WI38 (cell line): ENCODE results near the gene COL23A1.
A peak's percentile ranks its signal among the peaks of the same experiment; 100 is the strongest.

Experiments used
- H3K4me3 ChIP-seq: 2 replicates; pipeline ENCODE4 v1.5.1; 2011; ENCODE audit warnings: low read depth, mild to moderate bottlenecking, control low read depth, low read length
- TF ChIP-seq, protein P1 (sequence below): IDR thresholded peaks from 2 replicates; pipeline ENCODE4 v1.5.1; 2012; ENCODE audit warnings: low read depth, mild to moderate bottlenecking, control low read depth, low read length

COL23A1 gene

DNA sequence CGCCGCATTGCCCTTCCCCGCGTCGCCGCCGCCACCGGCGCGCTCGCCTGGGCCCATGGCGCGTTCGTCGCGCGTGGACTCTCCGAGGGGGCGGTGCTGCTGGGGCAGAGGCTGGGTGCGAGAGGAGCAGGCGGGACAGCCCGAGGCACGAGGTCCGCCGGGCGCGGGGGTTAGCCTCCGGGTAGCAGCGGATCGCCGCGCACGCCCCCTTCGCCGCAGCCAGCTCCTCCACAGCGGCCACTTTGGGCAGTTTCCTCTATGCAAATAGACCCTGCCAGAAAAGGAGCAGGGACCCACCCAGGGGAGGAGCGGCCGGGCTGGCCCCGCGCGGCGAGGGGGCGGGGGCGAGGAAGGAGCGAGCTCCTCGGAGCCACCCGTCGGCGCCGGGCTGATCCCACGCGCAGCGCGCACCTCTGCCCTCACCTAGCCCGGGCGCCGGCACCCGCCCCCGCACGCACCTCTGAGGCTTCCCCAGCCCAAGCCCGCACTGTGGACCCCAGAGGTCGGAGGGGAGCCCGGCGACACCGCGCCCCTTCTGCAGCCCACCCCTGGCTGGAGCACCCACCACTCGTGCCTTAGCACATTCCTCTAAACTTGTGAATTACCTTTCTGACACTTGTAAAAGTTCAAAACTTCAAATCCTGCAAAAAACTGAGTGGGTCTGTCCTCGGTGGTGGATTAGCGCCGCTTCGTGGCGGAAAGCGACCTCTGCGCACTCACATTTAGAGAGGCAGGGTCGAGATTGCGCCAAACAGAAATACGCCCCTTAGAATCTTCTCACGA lies at the start of gene COL23A1:
TSS of gene COL23A1 (minus strand) at position 253 of the 783 bp plus-strand sequence.
- H3K4me3 ChIP-seq: peak within 1 kb of the TSS; percentile 32
- TF ChIP-seq, protein P1, sequence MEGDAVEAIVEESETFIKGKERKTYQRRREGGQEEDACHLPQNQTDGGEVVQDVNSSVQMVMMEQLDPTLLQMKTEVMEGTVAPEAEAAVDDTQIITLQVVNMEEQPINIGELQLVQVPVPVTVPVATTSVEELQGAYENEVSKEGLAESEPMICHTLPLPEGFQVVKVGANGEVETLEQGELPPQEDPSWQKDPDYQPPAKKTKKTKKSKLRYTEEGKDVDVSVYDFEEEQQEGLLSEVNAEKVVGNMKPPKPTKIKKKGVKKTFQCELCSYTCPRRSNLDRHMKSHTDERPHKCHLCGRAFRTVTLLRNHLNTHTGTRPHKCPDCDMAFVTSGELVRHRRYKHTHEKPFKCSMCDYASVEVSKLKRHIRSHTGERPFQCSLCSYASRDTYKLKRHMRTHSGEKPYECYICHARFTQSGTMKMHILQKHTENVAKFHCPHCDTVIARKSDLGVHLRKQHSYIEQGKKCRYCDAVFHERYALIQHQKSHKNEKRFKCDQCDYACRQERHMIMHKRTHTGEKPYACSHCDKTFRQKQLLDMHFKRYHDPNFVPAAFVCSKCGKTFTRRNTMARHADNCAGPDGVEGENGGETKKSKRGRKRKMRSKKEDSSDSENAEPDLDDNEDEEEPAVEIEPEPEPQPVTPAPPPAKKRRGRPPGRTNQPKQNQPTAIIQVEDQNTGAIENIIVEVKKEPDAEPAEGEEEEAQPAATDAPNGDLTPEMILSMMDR: peak; percentile 42

DNA sequence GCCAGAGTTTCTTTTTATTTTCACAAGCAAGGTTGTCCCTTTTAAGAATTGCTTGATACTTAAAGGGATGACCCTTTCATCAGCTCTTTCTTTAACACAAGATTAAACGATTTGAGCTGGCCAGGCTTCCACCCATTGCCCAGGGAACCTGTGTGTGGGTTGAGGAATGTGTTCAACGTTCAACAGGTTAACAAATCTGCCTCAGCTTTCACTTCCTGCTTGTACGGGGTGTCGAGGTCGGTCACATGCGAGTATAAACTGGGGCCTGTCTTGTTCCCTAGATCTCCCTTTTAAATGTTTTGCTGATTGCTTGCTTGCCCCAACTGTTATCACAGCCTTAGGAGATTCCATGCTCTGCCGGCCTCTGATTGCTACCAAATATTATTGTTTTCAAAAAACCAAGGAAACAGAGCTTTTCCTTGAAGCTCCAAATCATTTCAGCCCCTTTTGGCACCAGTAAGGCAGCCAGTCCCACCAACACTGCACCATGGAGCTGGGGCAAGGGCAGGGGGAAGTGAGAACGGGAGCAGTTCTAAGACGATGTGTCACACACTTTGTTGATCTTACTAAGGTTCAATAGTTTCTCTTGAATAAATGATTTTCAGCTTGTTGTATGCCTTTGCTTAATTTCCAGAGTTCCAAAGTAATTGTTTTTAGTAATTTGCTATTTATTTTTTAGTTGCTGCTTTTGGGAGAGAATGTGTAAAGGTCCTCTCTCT lies 47.3 kb upstream of the COL23A1 start:
- H3K4me3 ChIP-seq: no peak overlapping the region
- TF ChIP-seq, protein P1: no peak

DNA sequence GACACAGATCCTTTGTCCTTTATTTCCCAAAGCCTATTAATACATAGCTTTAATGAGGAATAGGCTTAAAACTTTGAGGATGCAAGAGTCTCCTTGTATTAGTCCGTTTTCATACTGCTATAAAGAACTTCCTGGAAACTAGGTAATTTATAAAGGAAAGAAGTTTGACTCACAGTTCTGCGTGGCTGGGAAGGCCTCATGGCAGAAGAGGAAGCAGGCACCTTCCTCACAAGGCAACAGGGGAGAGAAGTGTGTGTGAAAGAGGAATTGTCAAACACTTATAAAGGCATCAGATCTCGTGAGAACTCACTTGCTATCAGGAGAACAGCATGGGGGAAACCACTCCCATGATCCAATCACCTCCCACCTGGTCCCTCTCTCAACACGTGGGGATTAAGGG lies 42.1 kb upstream of the COL23A1 start:
- no peak overlapping the region for H3K4me3 ChIP-seq
- TF ChIP-seq, protein P1: no peak

DNA sequence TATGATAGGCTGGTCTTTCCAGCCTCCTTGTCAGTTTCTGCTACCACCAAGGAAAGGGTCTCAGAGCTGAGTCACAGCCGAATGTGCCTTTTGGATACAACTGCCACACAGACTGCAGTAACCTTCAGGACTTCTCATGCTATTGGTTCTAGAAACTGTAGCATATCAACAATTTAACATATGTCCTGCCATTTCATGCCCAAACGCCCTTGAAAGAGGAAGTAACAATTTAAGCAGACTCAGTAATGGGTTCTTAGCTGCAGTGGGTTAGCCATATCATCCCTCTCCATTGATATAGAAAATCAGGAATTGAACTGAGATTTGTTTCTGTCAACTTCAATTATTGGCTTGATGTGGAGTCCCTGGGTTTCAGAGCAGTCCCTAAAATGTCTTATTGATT lies 40.8 kb upstream of the COL23A1 start:
- no peak overlapping the region for H3K4me3 ChIP-seq
- TF ChIP-seq, protein P1: no peak

DNA sequence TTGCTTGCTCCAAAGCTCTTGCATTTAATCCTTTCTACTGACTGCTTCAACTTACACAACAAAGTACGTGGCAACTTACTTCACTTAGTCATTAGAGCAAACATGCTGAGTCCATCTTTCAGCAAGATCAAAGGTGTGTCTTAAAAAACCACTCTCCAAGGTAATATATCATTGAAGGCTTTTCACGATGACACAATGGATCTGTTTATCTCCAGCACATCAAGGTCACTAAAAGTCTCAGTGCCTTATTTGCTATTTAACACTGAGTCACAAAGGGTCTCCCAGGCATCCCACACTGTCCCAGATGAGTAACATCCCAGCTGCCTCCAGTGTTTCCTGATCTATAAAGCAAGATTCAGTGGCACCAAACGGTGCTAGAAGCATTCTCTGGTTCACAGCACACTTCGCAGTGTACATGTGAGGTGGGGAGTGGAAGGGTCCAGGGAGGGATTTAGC lies 40.3 kb upstream of the COL23A1 start:
- TF ChIP-seq, protein P1: no peak
- no peak overlapping the region for H3K4me3 ChIP-seq

DNA sequence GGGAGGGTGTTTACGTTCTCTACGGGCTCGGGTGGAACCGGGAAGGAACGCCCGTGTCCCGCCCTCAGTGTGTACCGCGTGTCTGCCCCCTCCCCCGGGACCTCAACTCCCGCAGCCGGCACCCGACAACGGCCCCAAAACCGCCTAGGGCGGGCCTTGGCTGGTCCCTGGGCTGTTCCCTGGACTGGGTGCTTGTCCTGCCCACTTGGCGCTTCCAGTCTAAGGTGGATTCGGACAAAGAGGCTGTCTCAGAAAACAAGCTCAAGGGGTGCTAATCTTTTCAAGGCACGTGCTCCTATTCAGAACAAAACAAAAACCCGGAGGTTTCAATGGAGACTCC lies 37.0 kb upstream of the COL23A1 start:
- TF ChIP-seq, protein P1: no peak
- peak overlapping the region; percentile 58 for H3K4me3 ChIP-seq

DNA sequence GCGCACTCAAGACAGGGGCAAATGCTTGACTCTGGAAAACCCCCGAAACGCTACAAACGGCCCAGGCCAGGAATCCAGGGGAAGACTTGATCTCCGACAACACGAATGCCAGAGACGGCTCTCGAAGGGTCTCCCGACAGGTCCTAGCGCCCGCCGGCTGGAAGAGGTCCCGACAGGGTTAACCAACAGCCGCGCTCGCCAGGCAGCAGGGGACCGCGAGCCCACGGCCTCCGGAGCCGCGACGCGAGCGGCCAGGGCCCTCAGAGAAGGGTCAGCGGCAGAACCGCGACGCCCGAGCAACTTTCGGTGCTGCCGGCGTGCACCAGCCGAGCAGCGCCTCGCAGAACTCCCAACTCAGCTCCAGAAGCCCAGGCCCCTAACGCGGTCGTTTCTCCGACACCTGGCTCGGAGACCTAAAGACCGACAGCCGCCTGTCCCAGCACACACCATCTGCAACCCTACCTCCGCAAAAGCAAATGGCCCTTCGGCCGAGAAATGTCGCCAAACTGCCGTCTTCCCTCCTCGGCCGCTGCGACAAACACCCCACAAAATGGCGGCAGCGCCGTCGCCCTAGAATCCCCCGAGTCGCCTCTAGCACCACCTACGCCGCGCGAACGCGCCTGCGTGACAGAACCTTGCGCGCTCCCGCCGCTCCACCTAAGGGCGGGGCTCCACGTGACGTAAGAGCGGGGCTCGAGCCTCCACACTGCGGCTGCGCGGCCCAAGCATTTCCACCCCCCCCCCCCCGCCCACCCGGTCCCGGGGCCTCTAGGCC lies 36.5 kb upstream of the COL23A1 start, which contains the start of gene CLK4:
TSS of gene CLK4 (minus strand) at position 567 of the 775 bp plus-strand sequence. CDS start 3,634 bp downstream, outside the sequence.
- peak within 1 kb of the TSS; percentile 90 for H3K4me3 ChIP-seq
- TF ChIP-seq, protein P1: no peak
